ENCODE results near the gene SLC16A13. TPM values are rescaled to one million over a fixed set of nuclear protein-coding genes. Genes with fewer than 3 reads are reported as not detected.
"Not testable (repeated sequence)": the region's sequence is repeated elsewhere in the genome, so short reads cannot be mapped to it uniquely, and the experiment has no call there.

The SLC16A13 gene
- total RNA-seq, 1 donor from 2014 or later = 2.9 TPM

GRCh38 chr17:7026471-7027115 is 9.2 kb upstream of the SLC16A13 start:
- no peak for DNase-seq (ENCODE audit: low spot score)

- peak; percentile 89 for DNase-seq (ENCODE audit: low spot score)
These were observed 8.5 kb upstream of the SLC16A13 start for GRCh38 chr17:7027335-7027734.

- no peak for DNase-seq (ENCODE audit: low spot score)
These were observed 6.7 kb upstream of the SLC16A13 start for GRCh38 chr17:7029096-7029495.

DNA sequence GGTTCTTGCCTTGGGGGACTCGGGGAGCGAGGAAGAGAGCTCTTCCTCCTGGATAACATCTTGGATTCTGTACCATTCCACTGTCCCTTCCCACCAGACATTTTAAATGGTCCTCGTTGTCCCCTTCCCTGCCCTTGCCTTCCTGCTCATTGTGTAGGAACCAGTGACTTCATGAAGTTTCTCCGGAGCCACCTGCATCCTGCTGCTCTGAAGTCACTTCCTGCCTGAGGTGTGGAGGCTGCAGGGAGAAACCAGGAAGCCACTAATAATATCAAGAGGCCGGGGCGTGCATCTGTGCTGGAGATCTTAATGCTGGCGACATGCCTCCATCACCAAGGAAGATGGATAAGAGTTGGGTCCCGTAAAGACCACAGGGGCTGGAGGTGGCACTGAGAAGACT is 6.2 kb upstream of the SLC16A13 start:
- peak; percentile 84 for DNase-seq (ENCODE audit: low spot score)

DNA sequence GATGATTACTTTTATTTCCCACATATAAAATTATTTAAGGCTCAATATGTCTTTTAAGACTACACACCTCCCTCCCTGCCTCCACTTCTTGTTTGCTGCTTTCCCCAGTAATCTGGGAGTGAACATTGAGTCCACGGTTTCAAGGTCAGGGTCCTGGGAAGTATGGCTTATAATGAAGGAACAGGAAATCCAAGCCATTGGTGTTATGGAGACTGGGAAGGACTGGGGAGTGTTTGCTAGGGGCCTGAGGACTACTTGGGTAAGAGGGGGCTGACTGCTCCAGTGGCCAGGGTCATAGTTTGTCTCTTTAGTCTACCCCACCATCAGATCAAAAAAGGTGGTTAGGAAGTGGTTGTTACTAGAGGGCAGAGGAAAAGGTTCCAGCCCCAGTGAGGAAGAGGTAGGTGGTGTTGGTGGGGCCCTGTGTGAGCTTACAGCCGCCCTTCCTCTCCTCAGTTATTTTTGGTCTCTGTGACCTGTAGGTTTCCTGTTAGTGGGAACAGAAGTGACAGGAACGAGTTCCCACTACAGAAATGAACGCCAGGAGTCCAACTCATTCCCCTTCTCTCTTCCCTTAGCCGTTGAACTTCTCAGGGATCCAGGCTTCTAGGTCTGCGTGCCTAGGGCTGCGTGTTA is 742 bp upstream of the SLC16A13 start:
- no peak for DNase-seq (ENCODE audit: low spot score)

- DNase-seq (ENCODE audit: low spot score) = no peak
These were observed 2.4 kb downstream of the SLC16A13 start for GRCh38 chr17:7038025-7038862.

DNA sequence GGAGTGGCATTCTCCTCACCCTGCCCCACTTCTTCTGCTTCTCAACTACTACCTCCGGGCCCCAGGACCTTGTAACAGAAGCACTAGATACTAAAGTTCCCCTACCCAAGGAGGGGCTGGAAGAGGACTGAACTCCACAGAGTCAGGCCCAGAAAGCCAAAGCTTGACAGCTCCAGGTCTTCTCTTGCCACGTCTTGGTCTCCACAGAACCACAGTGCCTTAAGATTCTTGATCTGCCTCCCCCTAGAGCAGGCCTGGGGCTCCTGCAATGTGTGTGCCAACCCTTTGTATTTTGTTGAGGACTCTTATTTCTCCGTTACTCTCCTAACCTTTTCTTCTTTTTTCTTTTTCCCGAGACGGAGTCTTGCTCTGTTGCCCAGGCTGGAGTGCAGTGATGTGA is 4.0 kb downstream of the SLC16A13 start:
- no peak for DNase-seq (ENCODE audit: low spot score)

- DNase-seq (ENCODE audit: low spot score) = no peak
These were observed 6.0 kb downstream of the SLC16A13 start for GRCh38 chr17:7041607-7042500.

GRCh38 chr17:7042501-7043181 is 6.8 kb downstream of the SLC16A13 start:
- DNase-seq (ENCODE audit: low spot score) = no peak

DNA sequence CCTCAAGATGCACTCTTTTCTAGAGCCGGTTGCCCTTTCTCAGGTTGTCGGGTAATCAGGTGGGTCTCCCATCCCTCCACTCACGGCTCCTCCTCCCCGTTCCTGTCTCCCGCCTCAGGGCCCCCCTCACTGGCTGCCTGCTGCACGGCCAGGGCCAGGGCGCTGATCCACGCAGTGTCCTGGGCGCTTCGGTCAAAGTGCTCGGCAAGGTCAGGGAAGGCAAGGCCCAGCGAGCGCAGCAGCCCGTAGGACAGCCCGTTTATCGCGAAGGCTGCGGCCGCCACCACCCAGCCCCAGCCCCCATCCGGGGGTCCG is 7.3 kb downstream of the SLC16A13 start:
- no peak for DNase-seq (ENCODE audit: low spot score)

DNA sequence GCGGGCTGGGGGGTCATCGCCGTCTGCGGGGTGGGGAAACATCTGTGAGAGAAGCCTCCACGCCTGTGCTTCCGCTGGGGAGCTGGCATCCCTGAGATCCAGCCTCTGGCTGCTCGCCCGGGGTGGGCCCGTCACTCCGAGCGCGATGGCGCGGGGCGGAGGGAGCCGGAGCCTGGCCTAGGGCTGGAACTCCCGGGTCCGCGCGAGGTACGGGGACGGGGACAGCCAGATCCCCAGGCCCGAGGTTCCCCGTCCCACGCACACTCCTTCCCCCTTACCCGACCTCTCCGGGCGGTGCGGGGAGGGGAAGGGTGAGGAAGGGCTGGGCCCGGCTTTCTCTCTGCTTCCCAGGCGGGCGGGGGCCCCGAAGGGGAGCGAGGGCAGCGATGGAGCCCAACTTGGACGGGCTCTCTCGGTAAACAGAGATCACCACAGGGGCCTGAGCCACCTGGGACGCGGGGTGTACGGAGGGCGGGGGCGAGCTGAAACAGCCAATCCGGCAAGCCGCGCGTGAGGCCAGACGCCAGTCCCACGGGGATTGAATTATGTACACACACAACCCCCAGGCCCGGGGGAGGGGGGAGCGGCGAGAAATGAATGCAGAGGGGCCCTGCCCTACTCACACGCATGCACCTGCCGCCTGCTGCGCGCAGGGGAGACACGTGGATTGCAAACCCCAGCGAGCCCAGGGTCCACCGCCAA is 7.8 kb downstream of the SLC16A13 start, which contains the start of gene SLC16A11:
SLC16A11 (minus strand) TSS at position 596 of the 702 bp plus-strand sequence; CDS start at position 17, 579 bp downstream.
- DNase-seq (ENCODE audit: low spot score) = no peak

GRCh38 chr17:7045492-7046126 is 9.8 kb downstream of the SLC16A13 start:
- DNase-seq (ENCODE audit: low spot score) = no peak

DNA sequence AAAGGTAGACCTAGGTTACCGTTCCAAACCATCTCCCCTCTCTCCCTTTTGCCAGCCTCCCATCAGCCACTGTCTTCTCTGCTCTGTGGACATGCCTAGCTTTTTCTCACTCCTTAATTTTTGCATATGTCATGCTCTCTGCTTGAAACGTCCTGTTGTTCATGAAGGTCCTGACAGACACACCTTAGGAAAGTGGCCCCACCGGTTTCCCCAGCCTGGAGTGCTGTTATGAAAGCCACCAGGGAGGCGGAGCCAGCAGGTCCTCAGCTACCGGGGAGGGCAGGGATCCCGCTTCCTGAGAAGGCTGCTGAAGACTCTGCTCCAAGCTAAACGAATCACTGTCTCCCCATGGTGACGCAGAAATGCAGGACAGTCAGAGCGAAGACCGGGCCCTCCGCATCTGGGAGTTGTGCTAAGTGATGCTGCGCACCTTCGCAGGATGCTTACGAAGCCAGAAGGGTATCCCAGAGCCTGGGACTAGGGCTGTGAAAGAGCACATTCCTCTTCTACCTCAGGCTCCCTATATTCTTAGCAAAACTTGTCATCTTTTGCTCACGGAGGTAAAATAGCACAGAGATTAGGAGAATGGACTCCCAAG is 10.4 kb downstream of the SLC16A13 start:
- no peak for DNase-seq (ENCODE audit: low spot score)

DNA sequence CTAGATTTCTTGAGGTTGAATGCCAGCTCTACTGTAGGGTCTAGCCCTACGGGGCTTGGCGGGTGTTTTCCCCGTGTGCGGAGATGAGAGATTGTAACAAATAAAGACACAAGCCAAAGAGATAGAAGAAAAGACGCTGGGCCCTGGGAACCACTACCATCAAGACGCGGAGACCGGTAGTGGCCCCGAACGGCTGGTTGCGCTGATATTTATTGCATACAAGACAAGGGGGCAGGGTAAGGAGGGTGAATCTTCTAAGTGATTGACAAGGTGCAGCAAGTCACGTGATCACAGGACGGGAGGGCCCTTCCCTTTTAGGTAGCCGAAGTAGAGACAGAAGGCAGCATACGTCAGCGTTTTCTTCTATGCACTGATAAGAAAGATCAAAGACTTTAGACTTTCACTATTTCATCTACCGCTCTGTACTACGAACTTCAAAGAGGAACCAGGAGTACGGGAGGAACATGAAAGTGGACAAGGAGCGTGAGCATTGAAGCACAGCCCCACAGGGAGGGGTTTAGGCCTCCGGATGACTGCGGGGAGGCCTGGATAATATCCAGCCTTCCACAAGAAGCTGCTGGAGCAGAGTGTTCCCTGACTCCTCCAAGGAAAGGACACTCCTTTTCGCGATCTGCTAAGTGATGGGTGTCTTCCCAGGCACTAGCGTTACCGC is 11.0 kb downstream of the SLC16A13 start:
- DNase-seq (ENCODE audit: low spot score) = not testable (repeated sequence)

DNA sequence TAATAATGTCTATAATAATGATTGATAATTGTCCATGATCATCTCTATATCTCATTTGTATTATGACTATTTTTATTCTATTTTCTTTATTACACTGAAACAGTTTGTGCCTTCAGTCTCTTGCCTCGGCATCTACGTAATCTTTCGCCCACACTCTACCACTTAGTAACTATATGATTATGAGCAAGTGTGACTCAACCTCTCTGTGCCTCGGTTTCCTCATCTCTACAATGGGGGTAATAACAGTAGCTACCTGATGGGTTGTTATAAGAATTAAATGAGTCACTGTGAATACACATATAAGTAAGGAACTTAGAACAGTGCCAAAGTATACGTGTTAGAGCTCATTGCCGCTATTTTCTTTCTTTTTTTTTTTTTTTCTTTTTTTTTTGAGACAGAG is 11.8 kb downstream of the SLC16A13 start:
- DNase-seq (ENCODE audit: low spot score) = no peak

- DNase-seq (ENCODE audit: low spot score) = no peak
These were observed 13.2 kb downstream of the SLC16A13 start for GRCh38 chr17:7048968-7049367.

DNA sequence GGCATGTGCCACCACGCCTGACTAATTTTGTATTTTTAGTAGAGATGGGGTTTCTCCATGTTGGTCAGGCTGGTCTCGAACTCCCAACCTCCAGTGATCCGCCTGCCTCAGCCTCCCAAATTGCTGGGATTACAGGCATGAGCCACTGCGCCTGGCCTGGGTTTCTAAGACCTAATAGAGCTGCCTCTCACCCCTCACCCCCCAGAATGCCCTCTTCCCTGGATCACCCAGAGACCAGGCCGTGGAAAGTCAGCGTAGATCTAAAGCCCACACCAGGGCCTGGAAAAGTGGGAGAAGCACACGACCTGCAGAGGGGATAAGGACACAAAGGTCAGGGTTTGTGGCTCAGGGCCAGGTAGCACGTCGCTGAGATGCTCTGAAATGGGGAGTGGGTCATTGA is 14.8 kb downstream of the SLC16A13 start:
- DNase-seq (ENCODE audit: low spot score) = not testable (repeated sequence)

- no peak for DNase-seq (ENCODE audit: low spot score)
These were observed 20.6 kb downstream of the SLC16A13 start for GRCh38 chr17:7056386-7056785.
